GM12878 (cell line): ENCODE data around the gene IL34. TPM values are rescaled to one million over a fixed set of nuclear protein-coding genes. Genes with fewer than 3 reads are reported as not detected.

Experiments used
- CEBPB ChIP-seq, 2 experiments: fragments of 150-350 bp in 1 of 2; IDR thresholded peaks; 2 replicates each; pipeline ENCODE4 v1.6.1; 2012 to 2014; ENCODE audit warnings: low read depth in 2 of 2, low read length in 2 of 2, borderline replicate concordance in 1 of 2, inconsistent platforms in 1 of 2
- SP1 ChIP-seq: IDR thresholded peaks from one replicate; pipeline ENCODE4 v1.6.1; 2011; ENCODE audit warnings: low read depth, low read length
- polyA plus RNA-seq, 11 experiments: library from polyadenylated mRNA; depleted of rRNA in 4 of 11; unstranded in 6 of 11; stranded (reverse) in 5 of 11; fragments of >200 nt; fragmentation: Nextera tagmentation in 4 of 11; fragmentation: Illumina TruSeq in 1 of 11; extraction: Ambion mirVana in 4 of 11; extraction: Trizol in 1 of 11; gene quantifications; 1 replicate in 1 of 11; 2 replicates in 10 of 11; pipeline versions ENCODE4 v1.2.1 to v1.2.3, GENCODE V29; 2011 to 2016; ENCODE audit warnings: inconsistent platforms in 2 of 11, missing spikeins in 2 of 11, low read depth in 1 of 11
- total RNA-seq, 4 experiments: library from RNA; depleted of rRNA in 3 of 4; stranded (reverse); fragments of >200 nt in 3 of 4; fragmentation: Illumina TruSeq in 1 of 4; extraction: Trizol in 1 of 4; gene quantifications; 2 replicates each; pipeline versions ENCODE4 v1.2.1 to v1.2.3, GENCODE V29; 2013 to 2021
- TF ChIP-seq, protein P1 (sequence below): fragments of 450-650 bp; IDR thresholded peaks from 2 replicates; pipeline ENCODE4 v1.6.1; 2017; ENCODE audit warnings: mild to moderate bottlenecking
- TF ChIP-seq, protein P2 (sequence below): fragments of 450-650 bp; IDR thresholded peaks from 2 replicates; pipeline ENCODE4 v1.6.1; 2017; ENCODE audit warnings: mild to moderate bottlenecking, low read depth, inconsistent platforms; ENCODE audit not compliant: poor library complexity, severe bottlenecking
- TF ChIP-seq, protein P3 (sequence below): fragments of 450-650 bp; IDR thresholded peaks from 2 replicates; pipeline ENCODE4 v1.6.1; 2018; ENCODE audit warnings: borderline replicate concordance, mild to moderate bottlenecking; ENCODE audit not compliant: partially characterized antibody
- TF ChIP-seq, protein P4 (sequence below): fragments of 450-650 bp; IDR thresholded peaks from 2 replicates; pipeline ENCODE4 v1.6.1; 2016; ENCODE audit warnings: mild to moderate bottlenecking

Gene IL34
- total and polyA plus RNA-seq, 10 of the 15 experiments (the other 5 are each of a cell fraction or from before 2014, with no cell fraction given), result 0.27 to 0.40 TPM; not detected in 8

DNA sequence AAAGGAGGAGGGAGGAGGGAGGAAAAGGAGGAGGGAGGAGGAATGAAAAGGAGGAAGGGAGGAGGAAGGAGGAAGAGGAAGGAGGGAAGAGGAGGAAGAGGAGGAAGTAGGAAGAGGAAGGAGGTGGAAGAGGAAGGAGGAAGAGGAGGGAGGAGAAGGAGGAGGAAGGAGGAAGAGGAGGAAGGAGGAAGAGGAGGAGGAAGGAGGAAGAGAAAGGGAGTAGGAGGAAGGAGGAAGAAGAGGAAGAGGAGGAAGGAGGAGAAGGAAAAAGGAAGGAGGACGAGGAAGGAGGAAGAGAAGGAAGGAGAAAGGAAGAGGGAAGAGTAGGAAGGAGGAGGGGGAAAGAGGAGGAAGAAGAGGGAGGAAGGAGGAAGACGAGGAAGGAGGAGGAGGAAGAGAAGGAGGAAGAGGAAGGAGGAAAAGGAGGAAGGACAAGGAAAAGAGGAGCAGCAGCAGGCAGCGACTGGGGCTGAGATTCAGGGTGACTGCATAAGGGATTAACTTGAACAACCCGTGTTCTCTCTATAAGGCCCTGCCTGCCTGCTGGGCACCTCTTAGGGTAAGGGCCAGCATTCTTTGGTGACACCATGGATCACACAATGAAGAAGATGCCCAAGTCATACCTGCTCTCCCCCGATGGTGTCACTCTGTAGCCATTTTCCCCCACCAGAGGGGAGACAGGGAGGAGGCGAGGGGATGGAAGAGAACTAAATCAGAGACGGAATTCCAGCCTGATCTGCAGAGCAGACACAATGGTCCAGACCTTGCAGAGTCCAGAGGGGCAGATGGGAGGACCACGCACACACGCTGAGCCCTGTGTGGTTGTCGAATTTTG is 1.4 kb upstream of the IL34 start (continued):
- TF ChIP-seq, protein P1, sequence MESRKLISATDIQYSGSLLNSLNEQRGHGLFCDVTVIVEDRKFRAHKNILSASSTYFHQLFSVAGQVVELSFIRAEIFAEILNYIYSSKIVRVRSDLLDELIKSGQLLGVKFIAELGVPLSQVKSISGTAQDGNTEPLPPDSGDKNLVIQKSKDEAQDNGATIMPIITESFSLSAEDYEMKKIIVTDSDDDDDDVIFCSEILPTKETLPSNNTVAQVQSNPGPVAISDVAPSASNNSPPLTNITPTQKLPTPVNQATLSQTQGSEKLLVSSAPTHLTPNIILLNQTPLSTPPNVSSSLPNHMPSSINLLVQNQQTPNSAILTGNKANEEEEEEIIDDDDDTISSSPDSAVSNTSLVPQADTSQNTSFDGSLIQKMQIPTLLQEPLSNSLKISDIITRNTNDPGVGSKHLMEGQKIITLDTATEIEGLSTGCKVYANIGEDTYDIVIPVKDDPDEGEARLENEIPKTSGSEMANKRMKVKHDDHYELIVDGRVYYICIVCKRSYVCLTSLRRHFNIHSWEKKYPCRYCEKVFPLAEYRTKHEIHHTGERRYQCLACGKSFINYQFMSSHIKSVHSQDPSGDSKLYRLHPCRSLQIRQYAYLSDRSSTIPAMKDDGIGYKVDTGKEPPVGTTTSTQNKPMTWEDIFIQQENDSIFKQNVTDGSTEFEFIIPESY, result no peak
- TF ChIP-seq, protein P2, sequence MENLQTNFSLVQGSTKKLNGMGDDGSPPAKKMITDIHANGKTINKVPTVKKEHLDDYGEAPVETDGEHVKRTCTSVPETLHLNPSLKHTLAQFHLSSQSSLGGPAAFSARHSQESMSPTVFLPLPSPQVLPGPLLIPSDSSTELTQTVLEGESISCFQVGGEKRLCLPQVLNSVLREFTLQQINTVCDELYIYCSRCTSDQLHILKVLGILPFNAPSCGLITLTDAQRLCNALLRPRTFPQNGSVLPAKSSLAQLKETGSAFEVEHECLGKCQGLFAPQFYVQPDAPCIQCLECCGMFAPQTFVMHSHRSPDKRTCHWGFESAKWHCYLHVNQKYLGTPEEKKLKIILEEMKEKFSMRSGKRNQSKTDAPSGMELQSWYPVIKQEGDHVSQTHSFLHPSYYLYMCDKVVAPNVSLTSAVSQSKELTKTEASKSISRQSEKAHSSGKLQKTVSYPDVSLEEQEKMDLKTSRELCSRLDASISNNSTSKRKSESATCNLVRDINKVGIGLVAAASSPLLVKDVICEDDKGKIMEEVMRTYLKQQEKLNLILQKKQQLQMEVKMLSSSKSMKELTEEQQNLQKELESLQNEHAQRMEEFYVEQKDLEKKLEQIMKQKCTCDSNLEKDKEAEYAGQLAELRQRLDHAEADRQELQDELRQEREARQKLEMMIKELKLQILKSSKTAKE, result no peak
- no peak for TF ChIP-seq CEBPB (IDR thresholded peaks at IDR 0.05; ENCODE audit: borderline replicate concordance in 1 of 2, low read depth in 2 of 2, low read length in 2 of 2)
- no peak for TF ChIP-seq SP1
- TF ChIP-seq, protein P3, sequence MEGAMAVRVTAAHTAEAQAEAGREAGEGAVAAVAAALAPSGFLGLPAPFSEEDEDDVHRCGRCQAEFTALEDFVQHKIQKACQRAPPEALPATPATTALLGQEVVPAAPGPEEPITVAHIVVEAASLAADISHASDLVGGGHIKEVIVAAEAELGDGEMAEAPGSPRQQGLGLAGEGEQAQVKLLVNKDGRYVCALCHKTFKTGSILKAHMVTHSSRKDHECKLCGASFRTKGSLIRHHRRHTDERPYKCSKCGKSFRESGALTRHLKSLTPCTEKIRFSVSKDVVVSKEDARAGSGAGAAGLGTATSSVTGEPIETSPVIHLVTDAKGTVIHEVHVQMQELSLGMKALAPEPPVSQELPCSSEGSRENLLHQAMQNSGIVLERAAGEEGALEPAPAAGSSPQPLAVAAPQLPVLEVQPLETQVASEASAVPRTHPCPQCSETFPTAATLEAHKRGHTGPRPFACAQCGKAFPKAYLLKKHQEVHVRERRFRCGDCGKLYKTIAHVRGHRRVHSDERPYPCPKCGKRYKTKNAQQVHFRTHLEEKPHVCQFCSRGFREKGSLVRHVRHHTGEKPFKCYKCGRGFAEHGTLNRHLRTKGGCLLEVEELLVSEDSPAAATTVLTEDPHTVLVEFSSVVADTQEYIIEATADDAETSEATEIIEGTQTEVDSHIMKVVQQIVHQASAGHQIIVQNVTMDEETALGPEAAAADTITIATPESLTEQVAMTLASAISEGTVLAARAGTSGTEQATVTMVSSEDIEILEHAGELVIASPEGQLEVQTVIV, result peak; percentile 38
- TF ChIP-seq, protein P4, sequence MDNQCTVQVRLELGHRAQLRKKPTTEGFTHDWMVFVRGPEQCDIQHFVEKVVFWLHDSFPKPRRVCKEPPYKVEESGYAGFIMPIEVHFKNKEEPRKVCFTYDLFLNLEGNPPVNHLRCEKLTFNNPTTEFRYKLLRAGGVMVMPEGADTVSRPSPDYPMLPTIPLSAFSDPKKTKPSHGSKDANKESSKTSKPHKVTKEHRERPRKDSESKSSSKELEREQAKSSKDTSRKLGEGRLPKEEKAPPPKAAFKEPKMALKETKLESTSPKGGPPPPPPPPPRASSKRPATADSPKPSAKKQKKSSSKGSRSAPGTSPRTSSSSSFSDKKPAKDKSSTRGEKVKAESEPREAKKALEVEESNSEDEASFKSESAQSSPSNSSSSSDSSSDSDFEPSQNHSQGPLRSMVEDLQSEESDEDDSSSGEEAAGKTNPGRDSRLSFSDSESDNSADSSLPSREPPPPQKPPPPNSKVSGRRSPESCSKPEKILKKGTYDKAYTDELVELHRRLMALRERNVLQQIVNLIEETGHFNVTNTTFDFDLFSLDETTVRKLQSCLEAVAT, result no peak
